Measurements from ENCODE around the gene GPR42. TPM values are rescaled to one million over a fixed set of nuclear protein-coding genes. Genes with fewer than 3 reads are reported as not detected.

The GPR42 gene
- total and polyA plus RNA-seq, 4 donors: 0.21 to 1.5 TPM; not detected in 2

- no peak for DNase-seq
- H3K9me3 ChIP-seq (ENCODE audit: control insufficient read depth in 4 of 4, insufficient read depth in 3 of 4, low read length in 3 of 4): no peaks in the 10 kb centered on the region
- ATAC-seq (ENCODE audit: insufficient read depth, low FRiP score): no peak
- H3K9ac ChIP-seq (ENCODE audit: insufficient read depth in 1 of 2, low read length in 2 of 2): no peak overlapping the region
- no peaks in the 10 kb centered on the region for H3K27me3 ChIP-seq (ENCODE audit: control insufficient read depth in 3 of 3, insufficient read depth in 3 of 3, low read length in 2 of 3)
- H3K4me1 ChIP-seq (ENCODE audit: control insufficient read depth in 5 of 5, insufficient read depth in 5 of 5, low read length in 5 of 5): peaks cover 0 to 3% (median 0%) of the 10 kb centered on the region in 5 donors
- WGBS, 2 donors: 85 to 92% methylated on average over 6 of the region's 6 CpGs
- H3K27ac ChIP-seq (ENCODE audit: low read depth in 1 of 2, low read length in 1 of 2): no peak overlapping the region
- H3K36me3 ChIP-seq (ENCODE audit: control insufficient read depth in 4 of 4, insufficient read depth in 4 of 4, low read length in 4 of 4): no peaks in the 10 kb centered on the region
- TF ChIP-seq CTCF (IDR thresholded peaks at IDR 0.05; ENCODE audit: control extremely low read depth, extremely low read depth): no peak
- H3K4me3 ChIP-seq: no peak overlapping the region
Measured at GRCh38 chr19:35407619-35408018, 36.8 kb downstream of the GPR42 start.

- 86% methylated on average over 13 of the region's 13 CpGs for WGBS, 2 donors
- DNase-seq: no peak
- no peak overlapping the region for H3K4me3 ChIP-seq
- H3K4me1 ChIP-seq (ENCODE audit: control insufficient read depth in 5 of 5, insufficient read depth in 5 of 5, low read length in 5 of 5): peaks cover 0 to 1% (median 0%) of the 10 kb centered on the region in 5 donors
- no peak overlapping the region for H3K9ac ChIP-seq (ENCODE audit: insufficient read depth in 1 of 2, low read length in 2 of 2)
- TF ChIP-seq CTCF (IDR thresholded peaks at IDR 0.05; ENCODE audit: control extremely low read depth, extremely low read depth): no peak
- H3K27me3 ChIP-seq (ENCODE audit: control insufficient read depth in 3 of 3, insufficient read depth in 3 of 3, low read length in 2 of 3): no peaks in the 10 kb centered on the region
- H3K27ac ChIP-seq (ENCODE audit: low read depth in 1 of 2, low read length in 1 of 2): no peak overlapping the region
- no peaks in the 10 kb centered on the region for H3K36me3 ChIP-seq (ENCODE audit: control insufficient read depth in 4 of 4, insufficient read depth in 4 of 4, low read length in 4 of 4)
- ATAC-seq (ENCODE audit: insufficient read depth, low FRiP score): no peak
- H3K9me3 ChIP-seq (ENCODE audit: control insufficient read depth in 4 of 4, insufficient read depth in 3 of 4, low read length in 3 of 4): no peaks in the 10 kb centered on the region
Measured at GRCh38 chr19:35408284-35409171, 37.7 kb downstream of the GPR42 start.

GRCh38 chr19:35409191-35409590 is 38.3 kb downstream of the GPR42 start:
- Histone ChIP-seq H3K36me3 (ENCODE audit: control insufficient read depth in 4 of 4, insufficient read depth in 4 of 4, low read length in 4 of 4) (no peaks in the 10 kb centered on the region), H3K9me3 (ENCODE audit: control insufficient read depth in 4 of 4, insufficient read depth in 3 of 4, low read length in 3 of 4) (no peaks in the 10 kb centered on the region), H3K9ac (ENCODE audit: insufficient read depth in 1 of 2, low read length in 2 of 2) (no peak overlapping the region), H3K27me3 (ENCODE audit: control insufficient read depth in 3 of 3, insufficient read depth in 3 of 3, low read length in 2 of 3) (no peaks in the 10 kb centered on the region), H3K4me1 (ENCODE audit: control insufficient read depth in 5 of 5, insufficient read depth in 5 of 5, low read length in 5 of 5) (no peaks in the 10 kb centered on the region), H3K4me3 (no peak overlapping the region), H3K27ac (ENCODE audit: low read depth in 1 of 2, low read length in 1 of 2) (no peak overlapping the region)
- 66 to 70% methylated on average over 5 of the region's 5 CpGs for WGBS, 2 donors
- ATAC-seq (ENCODE audit: insufficient read depth, low FRiP score): no peak
- TF ChIP-seq CTCF (IDR thresholded peaks at IDR 0.05; ENCODE audit: control extremely low read depth, extremely low read depth): no peak
- DNase-seq: no peak

Measured in lung (tissue), 12 donors.